H1 (cell line): ENCODE results near the gene RFT1. TPM values are rescaled to one million over a fixed set of nuclear protein-coding genes. Genes with fewer than 3 reads are reported as not detected.

Experiments
- BACH1 ChIP-seq: IDR thresholded peaks from 2 replicates; pipeline ENCODE4 v1.6.1; 2012; ENCODE audit warnings: low read length, improper control_type of control experiment
- CEBPB ChIP-seq: IDR thresholded peaks from 2 replicates; pipeline ENCODE4 v1.6.1; 2012; ENCODE audit warnings: low read depth, low read length
- CHD2 ChIP-seq: IDR thresholded peaks from 2 replicates; pipeline ENCODE4 v1.6.1; 2012; ENCODE audit warnings: low read length, improper control_type of control experiment
- CREB1 ChIP-seq: IDR thresholded peaks from 2 replicates; pipeline ENCODE4 v1.6.1; 2012; ENCODE audit warnings: inconsistent platforms
- CTBP2 ChIP-seq: IDR thresholded peaks from 2 replicates; pipeline ENCODE4 v1.7.0; 2011; ENCODE audit warnings: borderline replicate concordance, mild to moderate bottlenecking, moderate library complexity, mixed read lengths, low read length; ENCODE audit not compliant: insufficient read depth, insufficient read length
- EP300 ChIP-seq, 2 experiments: IDR thresholded peaks; 1 replicate in 1 of 2; 2 replicates in 1 of 2; pipeline ENCODE4 v1.6.1; 2011 to 2012; ENCODE audit warnings: low read depth in 2 of 2, low read length in 2 of 2, mild to moderate bottlenecking in 2 of 2, borderline replicate concordance in 1 of 2, inconsistent platforms in 1 of 2, moderate library complexity in 1 of 2
- FOSL1 ChIP-seq: IDR thresholded peaks from 2 replicates; pipeline ENCODE4 v1.6.1; 2011; ENCODE audit warnings: mild to moderate bottlenecking, low read depth, low read length, moderate library complexity; ENCODE audit not compliant: insufficient read depth
- KDM4A ChIP-seq: IDR thresholded peaks from one replicate; pipeline ENCODE4 v1.7.1; 2012; ENCODE audit warnings: low read depth, mild to moderate bottlenecking, moderate library complexity, low read length, inconsistent platforms; ENCODE audit not compliant: severe bottlenecking
- KDM5A ChIP-seq: fragments of 200-600 bp; IDR thresholded peaks from 2 replicates; pipeline ENCODE4 v1.7.1; 2012; ENCODE audit warnings: mild to moderate bottlenecking, low read length, inconsistent platforms, mixed read lengths
- NANOG ChIP-seq: IDR thresholded peaks from 2 replicates; pipeline ENCODE4 v1.6.1; 2011; ENCODE audit warnings: low read length, low read depth, mild to moderate bottlenecking, inconsistent platforms; ENCODE audit not compliant: insufficient read depth, poor library complexity, severe bottlenecking
- PHF8 ChIP-seq: fragments of 200-600 bp; sonication (generic); conservative IDR thresholded peaks from 2 replicates; pipeline ENCODE4 v1.7.1; 2012; ENCODE audit warnings: low read depth, mild to moderate bottlenecking, inconsistent platforms, low read length, moderate library complexity
- POLR2A ChIP-seq, 2 experiments: IDR thresholded peaks; 1 replicate in 1 of 2; 2 replicates in 1 of 2; pipeline ENCODE4 v1.6.1; 2011; ENCODE audit warnings: low read depth in 2 of 2, low read length in 2 of 2, mild to moderate bottlenecking in 2 of 2; ENCODE audit errors: control extremely low read depth in 1 of 2
- POLR2AphosphoS5 ChIP-seq: IDR thresholded peaks from 2 replicates; pipeline ENCODE4 v1.6.1; 2011; ENCODE audit warnings: low read depth, low read length
- RAD21 ChIP-seq, 2 experiments: IDR thresholded peaks in 1 of 2; conservative IDR thresholded peaks in 1 of 2; 2 replicates each; pipeline ENCODE4 v1.6.1; 2011; ENCODE audit warnings: low read depth in 2 of 2, low read length in 2 of 2, improper control_type of control experiment in 1 of 2, inconsistent platforms in 1 of 2, mild to moderate bottlenecking in 1 of 2, moderate library complexity in 1 of 2
- SIX5 ChIP-seq: IDR thresholded peaks from 2 replicates; pipeline ENCODE4 v1.6.1; 2011; ENCODE audit warnings: mild to moderate bottlenecking, low read depth, low read length
- SP2 ChIP-seq: IDR thresholded peaks from 2 replicates; pipeline ENCODE4 v1.6.1; 2012; ENCODE audit warnings: mild to moderate bottlenecking, low read length, inconsistent platforms
- SRF ChIP-seq: IDR thresholded peaks from 2 replicates; pipeline ENCODE4 v1.6.1; 2011; ENCODE audit warnings: mild to moderate bottlenecking, low read depth, low read length, moderate library complexity
- SUZ12 ChIP-seq: fragments of 200-600 bp; sonication (generic); IDR thresholded peaks from 2 replicates; pipeline ENCODE4 v1.6.1; 2012; ENCODE audit warnings: mild to moderate bottlenecking, inconsistent platforms, low read length, moderate library complexity, mixed read lengths
- TAF1 ChIP-seq: IDR thresholded peaks from 2 replicates; pipeline ENCODE4 v1.6.1; 2011; ENCODE audit warnings: mild to moderate bottlenecking, low read depth, low read length
- TCF12 ChIP-seq: IDR thresholded peaks from 2 replicates; pipeline ENCODE4 v1.6.1; 2011; ENCODE audit warnings: low read depth, mild to moderate bottlenecking, low read length
- YY1 ChIP-seq: IDR thresholded peaks from 2 replicates; pipeline ENCODE4 v1.6.1; 2011; ENCODE audit warnings: low read depth, mild to moderate bottlenecking, low read length
- polyA plus RNA-seq, 7 experiments: library from polyadenylated mRNA; depleted of rRNA in 3 of 7; stranded (reverse) in 5 of 7; unstranded in 2 of 7; fragments of >200 nt in 5 of 7; fragments of 200-250 nt in 2 of 7; gene quantifications; 1 replicate in 5 of 7; 2 replicates in 1 of 7; 4 replicates in 1 of 7; pipeline versions ENCODE4 v1.2.1 to v1.2.3, GENCODE V29; 2011 to 2013; ENCODE audit warnings: missing spikeins in 2 of 7, mixed read lengths in 2 of 7
- total RNA-seq: library from RNA; stranded (reverse); fragmentation: NEBNext Ultra II Directional; extraction: Animal tissue kit (Norgen Biotek cat#: 25700); gene quantifications from 2 replicates; pipeline ENCODE4 v1.2.1, GENCODE V29; 2021
- TF ChIP-seq, protein P1 (sequence below): IDR thresholded peaks from 2 replicates; pipeline ENCODE4 v1.6.1; 2012; ENCODE audit warnings: low read length, inconsistent platforms

The RFT1 gene
- total and polyA plus RNA-seq, 2 of the 8 experiments (the other 6 are each of a cell fraction or from before 2014, with no cell fraction given): 27.7 to 42.4 TPM

DNA sequence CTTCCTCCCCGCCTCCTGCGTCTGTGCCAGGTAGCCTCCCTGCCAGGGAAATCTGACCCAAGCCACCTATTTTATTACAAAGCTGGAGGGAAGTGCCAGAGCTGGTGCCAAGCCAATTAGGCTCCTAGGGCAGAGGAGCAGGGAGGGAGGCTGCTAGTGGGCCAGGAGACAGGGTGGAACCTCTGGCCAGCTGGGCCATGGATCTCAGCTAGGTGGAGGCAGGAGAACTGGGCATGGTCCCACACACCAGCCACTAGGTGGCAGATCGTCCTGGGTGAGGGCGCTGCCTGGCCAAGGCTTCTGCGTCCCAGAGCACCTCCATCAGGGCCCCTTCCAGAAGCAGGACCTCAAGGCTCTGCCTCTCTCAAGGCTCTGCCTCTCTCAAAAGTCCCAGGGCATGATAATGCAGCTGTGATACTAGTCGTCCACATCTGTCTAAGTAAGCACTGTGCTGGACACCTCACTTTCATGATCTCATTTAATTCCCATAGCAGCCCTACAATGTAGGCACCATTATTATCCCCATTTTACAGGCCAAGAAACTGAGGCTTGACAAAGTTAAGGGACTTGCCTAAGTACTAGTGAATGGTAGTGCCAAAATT is 4.5 kb upstream of the RFT1 start (continued):
- no peak for TF ChIP-seq NANOG
- no peak for TF ChIP-seq EP300 (IDR thresholded peaks at IDR 0.05; ENCODE audit: borderline replicate concordance in 1 of 2, low read depth in 2 of 2, low read length in 2 of 2)
- TF ChIP-seq RAD21 (IDR thresholded peaks at IDR 0.05 in 1 of 2, conservative IDR thresholded peaks at IDR 0.05 in 1 of 2; ENCODE audit: low read depth in 2 of 2, low read length in 2 of 2): peak; percentile 83 to 87
- TF ChIP-seq CHD2: no peak
- no peak for TF ChIP-seq YY1
- no peak for TF ChIP-seq CTBP2
- no peak for TF ChIP-seq SIX5
- TF ChIP-seq, protein P1, sequence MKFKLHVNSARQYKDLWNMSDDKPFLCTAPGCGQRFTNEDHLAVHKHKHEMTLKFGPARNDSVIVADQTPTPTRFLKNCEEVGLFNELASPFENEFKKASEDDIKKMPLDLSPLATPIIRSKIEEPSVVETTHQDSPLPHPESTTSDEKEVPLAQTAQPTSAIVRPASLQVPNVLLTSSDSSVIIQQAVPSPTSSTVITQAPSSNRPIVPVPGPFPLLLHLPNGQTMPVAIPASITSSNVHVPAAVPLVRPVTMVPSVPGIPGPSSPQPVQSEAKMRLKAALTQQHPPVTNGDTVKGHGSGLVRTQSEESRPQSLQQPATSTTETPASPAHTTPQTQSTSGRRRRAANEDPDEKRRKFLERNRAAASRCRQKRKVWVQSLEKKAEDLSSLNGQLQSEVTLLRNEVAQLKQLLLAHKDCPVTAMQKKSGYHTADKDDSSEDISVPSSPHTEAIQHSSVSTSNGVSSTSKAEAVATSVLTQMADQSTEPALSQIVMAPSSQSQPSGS: no peak
- no peak for TF ChIP-seq TCF12
- TF ChIP-seq SRF: no peak
- no peak for TF ChIP-seq SP2
- TF ChIP-seq KDM5A: no peak
- no peak for TF ChIP-seq TAF1
- TF ChIP-seq KDM4A: no peak
- TF ChIP-seq BACH1: no peak
- peak; percentile 41; the same call in 1 of the 2 replicates for TF ChIP-seq CREB1
- no peak for TF ChIP-seq POLR2AphosphoS5
- TF ChIP-seq SUZ12: no peak
- TF ChIP-seq CEBPB: no peak
- TF ChIP-seq PHF8: no peak
- no peak for TF ChIP-seq FOSL1
- no peak for TF ChIP-seq POLR2A (IDR thresholded peaks at IDR 0.05; ENCODE audit: control extremely low read depth in 1 of 2, low read depth in 2 of 2, low read length in 2 of 2)
